Activated CD4-positive, alpha-beta T cell treated with anti-CD3 and anti-CD28 coated beads for 36 hours (primary cell): Measurements from ENCODE around the gene ARHGAP32. TPM values are rescaled to one million over a fixed set of nuclear protein-coding genes. Genes with fewer than 3 reads are reported as not detected.
A peak's percentile ranks its signal among the peaks of the same experiment; 100 is the strongest.
"Not testable (repeated sequence)": the region's sequence is repeated elsewhere in the genome, so short reads cannot be mapped to it uniquely, and the experiment has no call there.

Experiments used
- ATAC-seq: fragments of 200-7000 bp; cut with Tn5 transposase; one replicate; pipeline ENCODE4 v1.10.0; 2021; ENCODE audit warnings: mild to moderate bottlenecking, moderate library complexity
- CTCF ChIA-PET: fragments of 350-600 bp; sonication (Branson Sonifier 250); formaldehyde crosslinking; loops from one replicate; lab custom pipeline; 2021; ENCODE audit warnings: antibody characterized with exemption; lab: Charles Lee
- POLR2A ChIA-PET: fragments of 350-600 bp; sonication (Branson Sonifier 250); formaldehyde crosslinking; loops from one replicate; lab custom pipeline; 2021; ENCODE audit warnings: antibody characterized with exemption, inconsistent platforms; lab: Charles Lee
- DNase-seq: peaks from one replicate; pipeline ENCODE4 v3.0.0-alpha.2; 2020
- H3K27ac Mint-ChIP-seq: one replicate; pipeline ENCODE4 v1.8.0; 2021; ENCODE audit warnings: mixed read lengths
- H3K27me3 Mint-ChIP-seq: one replicate; pipeline ENCODE4 v1.8.0; 2021; ENCODE audit warnings: mixed read lengths
- H3K36me3 Mint-ChIP-seq: one replicate; pipeline ENCODE4 v1.8.0; 2021; ENCODE audit warnings: low read depth, mixed read lengths
- H3K4me1 Mint-ChIP-seq: one replicate; pipeline ENCODE4 v1.8.0; 2021; ENCODE audit warnings: mixed read lengths
- H3K4me3 Mint-ChIP-seq: one replicate; pipeline ENCODE4 v1.8.0; 2021; ENCODE audit warnings: mild to moderate bottlenecking, moderate library complexity, mixed read lengths
- H3K9me3 Mint-ChIP-seq: one replicate; pipeline ENCODE4 v1.8.0; 2021; ENCODE audit warnings: low read depth, mixed read lengths
- intact Hi-C, 2 experiments: fragments of 100-400 bp; cut with DNase I in 1 of 2; cut with micrococcal nuclease in 1 of 2; formaldehyde crosslinking; loops; one replicate each; pipeline versions ENCODE4 v1.14.2 to v1.15.1; 2022 to 2024; cut with DNase I, micrococcal nuclease
- total RNA-seq, 2 experiments: library from RNA; stranded (reverse); gene quantifications; one replicate each; pipeline ENCODE4 v1.2.3, GENCODE V29; 2021

ARHGAP32 gene
- total RNA-seq, 2 experiments from 2014 or later, result 8.1 to 8.9 TPM

- H3K27ac Mint-ChIP-seq, H3K36me3 Mint-ChIP-seq, intact Hi-C loops, H3K9me3 Mint-ChIP-seq, DNase-seq, H3K4me1 Mint-ChIP-seq, H3K4me3 Mint-ChIP-seq, ATAC-seq: not testable (repeated sequence)
- POLR2A ChIA-PET, result interaction anchor here (0.6 kb wide), 1 partner anchor 10 kb away, joined by 3 read pairs; no protein-coding TSS in a partner anchor
- peaks cover 10% of the 10 kb centered on the region for H3K27me3 Mint-ChIP-seq
- CTCF ChIA-PET, result interaction anchor here (0.6 to 1.9 kb wide), 5 partner anchors 21 to 199 kb away, joined by 3 to 11 read pairs (median 3); no protein-coding TSS in a partner anchor
These were observed 272.5 kb downstream of the ARHGAP32 start for GRCh38 chr11:128919635-128920034.

- H3K9me3 Mint-ChIP-seq, result no peaks in the 10 kb centered on the region
- POLR2A ChIA-PET, result interaction anchor here (0.6 kb wide), 1 partner anchor 10 kb away, joined by 3 read pairs; no protein-coding TSS in a partner anchor
- no peak overlapping the region for H3K27ac Mint-ChIP-seq
- CTCF ChIA-PET, result interaction anchor here (0.6 to 1.9 kb wide), 8 partner anchors 13 to 199 kb away, joined by 3 to 11 read pairs (median 3); no protein-coding TSS in a partner anchor
- ATAC-seq, result peak; percentile 36
- H3K4me1 Mint-ChIP-seq, result no peaks in the 10 kb centered on the region
- peaks cover 10% of the 10 kb centered on the region for H3K27me3 Mint-ChIP-seq
- H3K36me3 Mint-ChIP-seq, result no peaks in the 10 kb centered on the region
- intact Hi-C loops, result no loop called here
- DNase-seq, result no peak
- no peak overlapping the region for H3K4me3 Mint-ChIP-seq
These were observed 272.9 kb downstream of the ARHGAP32 start for GRCh38 chr11:128919216-128919615.

- CTCF ChIA-PET, result interaction anchor here (0.7 to 1.1 kb wide), 3 partner anchors 11 to 43 kb away, joined by 3 read pairs; no protein-coding TSS in a partner anchor
- ATAC-seq, result no peak
These were observed 274.9 kb downstream of the ARHGAP32 start for GRCh38 chr11:128917144-128917724.

GRCh38 chr11:128916681-128917080 lies 275.4 kb downstream of the ARHGAP32 start:
- ATAC-seq, result no peak
- no peaks in the 10 kb centered on the region for H3K4me1 Mint-ChIP-seq
- intact Hi-C loops, result no loop called here
- no peak overlapping the region for H3K27ac Mint-ChIP-seq
- H3K4me3 Mint-ChIP-seq, result no peak overlapping the region
- H3K27me3 Mint-ChIP-seq, result peaks cover 15% of the 10 kb centered on the region
- POLR2A ChIA-PET, result no interaction called here
- CTCF ChIA-PET, result interaction anchor here (0.7 to 1.1 kb wide), 3 partner anchors 10 to 43 kb away, joined by 3 read pairs; no protein-coding TSS in a partner anchor
- DNase-seq, result no peak
- no peaks in the 10 kb centered on the region for H3K36me3 Mint-ChIP-seq
- H3K9me3 Mint-ChIP-seq, result no peaks in the 10 kb centered on the region

More at GRCh38 chr11:128917144-128917724, 274.9 kb downstream of the ARHGAP32 start:
- POLR2A ChIA-PET, result no interaction called here
- Mint-ChIP-seq H3K4me1 (no peaks in the 10 kb centered on the region), H3K27me3 (peaks cover 13% of the 10 kb centered on the region), H3K4me3 (no peak overlapping the region), H3K36me3 (no peaks in the 10 kb centered on the region), H3K9me3 (no peaks in the 10 kb centered on the region), H3K27ac (no peak overlapping the region)
- intact Hi-C loops, result no loop called here
- no peak for DNase-seq

- Mint-ChIP-seq H3K4me3 (no peak overlapping the region), H3K36me3 (no peaks in the 10 kb centered on the region), H3K27ac (no peak overlapping the region), H3K27me3 (peaks cover 18% of the 10 kb centered on the region), H3K9me3 (no peaks in the 10 kb centered on the region), H3K4me1 (no peaks in the 10 kb centered on the region)
- CTCF ChIA-PET, result no interaction called here
- ATAC-seq (no peak), DNase-seq (no peak)
- POLR2A ChIA-PET, result no interaction called here
- intact Hi-C loops, result no loop called here
These were observed 276.0 kb downstream of the ARHGAP32 start for GRCh38 chr11:128916037-128916572.

GRCh38 chr11:128915149-128915521 lies 277.0 kb downstream of the ARHGAP32 start:
- ChIA-PET POLR2A (no interaction called here), CTCF (interaction anchor here (0.9 kb wide), 1 partner anchor 31 kb away, joined by 4 read pairs; no protein-coding TSS in a partner anchor)
- Mint-ChIP-seq H3K27ac (no peak overlapping the region), H3K36me3 (no peaks in the 10 kb centered on the region), H3K9me3 (no peaks in the 10 kb centered on the region), H3K27me3 (peaks cover 23% of the 10 kb centered on the region), H3K4me1 (no peaks in the 10 kb centered on the region), H3K4me3 (no peak overlapping the region)
- ATAC-seq (no peak), DNase-seq (no peak)
- intact Hi-C loops, result no loop called here

Other genes starting within 250 kb of the ARHGAP32 start
- not detected for gene TP53AIP1, start 249.5 kb downstream of the ARHGAP32 start, total RNA-seq
- gene BARX2, start 183.5 kb upstream of the ARHGAP32 start, total RNA-seq, result 1 to 10 TPM in 1 of 2 experiments, under 1 TPM in 1; 0.89 to 1.3 TPM